Neural progenitor cell (in vitro differentiated cells): ENCODE data around the gene BIN2.

ENCODE experiments used
- EZH2 ChIP-seq: fragments of 200-600 bp; sonication (generic); IDR thresholded peaks from 2 replicates; pipeline ENCODE4 v1.6.1; 2017; ENCODE audit warnings: antibody characterized with exemption, mild to moderate bottlenecking, moderate library complexity
- EZH2phosphoT487 ChIP-seq: fragments of 200-600 bp; sonication (generic); IDR thresholded peaks from 2 replicates; pipeline ENCODE4 v1.6.1; 2017; ENCODE audit warnings: antibody characterized with exemption
- TF ChIP-seq, protein P1 (sequence below): fragments of 200-600 bp; sonication (generic); IDR thresholded peaks from 2 replicates; pipeline ENCODE4 v1.5.1; 2017; ENCODE audit warnings: antibody characterized with exemption, mild to moderate bottlenecking

DNA sequence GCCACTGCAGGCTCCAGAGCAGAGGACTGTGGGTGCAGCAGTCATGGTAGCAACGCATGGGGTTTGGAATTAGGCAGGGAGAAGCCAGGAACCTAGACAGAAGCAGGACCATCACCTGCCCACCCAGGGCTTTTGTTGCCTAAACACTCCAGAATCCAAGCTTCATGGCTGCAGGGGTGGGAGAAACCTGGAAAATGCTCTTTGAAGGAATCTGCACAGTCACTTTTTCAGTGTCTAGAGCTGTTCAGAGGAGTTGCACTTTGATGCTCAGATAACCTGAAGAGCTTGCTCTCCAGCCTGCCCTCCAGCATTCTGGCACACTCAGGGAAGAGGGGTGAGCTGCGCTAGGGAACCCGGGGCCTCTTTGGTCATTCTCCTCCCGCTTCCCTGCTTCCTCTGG is 24.1 kb upstream of the BIN2 start:
- TF ChIP-seq, protein P1, sequence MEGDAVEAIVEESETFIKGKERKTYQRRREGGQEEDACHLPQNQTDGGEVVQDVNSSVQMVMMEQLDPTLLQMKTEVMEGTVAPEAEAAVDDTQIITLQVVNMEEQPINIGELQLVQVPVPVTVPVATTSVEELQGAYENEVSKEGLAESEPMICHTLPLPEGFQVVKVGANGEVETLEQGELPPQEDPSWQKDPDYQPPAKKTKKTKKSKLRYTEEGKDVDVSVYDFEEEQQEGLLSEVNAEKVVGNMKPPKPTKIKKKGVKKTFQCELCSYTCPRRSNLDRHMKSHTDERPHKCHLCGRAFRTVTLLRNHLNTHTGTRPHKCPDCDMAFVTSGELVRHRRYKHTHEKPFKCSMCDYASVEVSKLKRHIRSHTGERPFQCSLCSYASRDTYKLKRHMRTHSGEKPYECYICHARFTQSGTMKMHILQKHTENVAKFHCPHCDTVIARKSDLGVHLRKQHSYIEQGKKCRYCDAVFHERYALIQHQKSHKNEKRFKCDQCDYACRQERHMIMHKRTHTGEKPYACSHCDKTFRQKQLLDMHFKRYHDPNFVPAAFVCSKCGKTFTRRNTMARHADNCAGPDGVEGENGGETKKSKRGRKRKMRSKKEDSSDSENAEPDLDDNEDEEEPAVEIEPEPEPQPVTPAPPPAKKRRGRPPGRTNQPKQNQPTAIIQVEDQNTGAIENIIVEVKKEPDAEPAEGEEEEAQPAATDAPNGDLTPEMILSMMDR = no peak
- TF ChIP-seq EZH2 (no peak), EZH2phosphoT487 (no peak)
